CD4-positive, alpha-beta T cell treated with Interleukin-10 for 1 hour (primary cell): ENCODE measurements around the gene TBC1D22A.

ENCODE experiments used
- DNase-seq: peaks from one replicate; pipeline ENCODE4 v3.0.0-alpha.2; 2020

TBC1D22A gene

GRCh38 chr22:47021371-47022074 lies 259.1 kb downstream of the TBC1D22A start:
- no peak for DNase-seq

- no peak for DNase-seq
Measured at GRCh38 chr22:47022075-47022473, 259.6 kb downstream of the TBC1D22A start.

GRCh38 chr22:47022475-47022874 lies 260.0 kb downstream of the TBC1D22A start:
- DNase-seq = no peak

GRCh38 chr22:47023871-47024270 lies 261.4 kb downstream of the TBC1D22A start:
- DNase-seq = no peak

GRCh38 chr22:47027766-47028165 lies 265.3 kb downstream of the TBC1D22A start:
- DNase-seq = no peak

GRCh38 chr22:47029244-47030074 lies 267.0 kb downstream of the TBC1D22A start:
- DNase-seq = no peak

- no peak for DNase-seq
Measured at GRCh38 chr22:47030143-47030661, 267.8 kb downstream of the TBC1D22A start.

- DNase-seq = no peak
Measured at GRCh38 chr22:47030881-47031627, 268.6 kb downstream of the TBC1D22A start.

GRCh38 chr22:47031628-47031915 lies 269.1 kb downstream of the TBC1D22A start:
- DNase-seq = no peak

- DNase-seq = no peak
Measured at GRCh38 chr22:47032091-47032943, 269.9 kb downstream of the TBC1D22A start.

GRCh38 chr22:47032956-47033647 lies 270.7 kb downstream of the TBC1D22A start:
- DNase-seq = no peak

- DNase-seq = no peak
Measured at GRCh38 chr22:47033648-47034000, 271.2 kb downstream of the TBC1D22A start.

- DNase-seq = no peak
Measured at GRCh38 chr22:47034076-47034808, 271.8 kb downstream of the TBC1D22A start.

- no peak for DNase-seq
Measured at GRCh38 chr22:47034905-47035419, 272.5 kb downstream of the TBC1D22A start.

GRCh38 chr22:47035425-47035881 lies 273.0 kb downstream of the TBC1D22A start:
- no peak for DNase-seq

- DNase-seq = no peak
Measured at GRCh38 chr22:47036352-47036751, 273.9 kb downstream of the TBC1D22A start.

GRCh38 chr22:47036936-47037485 lies 274.6 kb downstream of the TBC1D22A start:
- no peak for DNase-seq

GRCh38 chr22:47038206-47038835 lies 275.9 kb downstream of the TBC1D22A start:
- no peak for DNase-seq

- DNase-seq = no peak
Measured at GRCh38 chr22:47039356-47039755, 276.9 kb downstream of the TBC1D22A start.
